HepG2 (cell line): ENCODE measurements around the gene HEXIM1. TPM values are rescaled to one million over a fixed set of nuclear protein-coding genes. Genes with fewer than 3 reads are reported as not detected.

Source experiments
- AGO2 ChIP-seq: fragments of 200-400 bp; formaldehyde crosslinking; optimal IDR thresholded peaks from 2 replicates; pipeline ENCODE3; 2017; ENCODE audit warnings: mild to moderate bottlenecking, low read depth, low read length, moderate library complexity
- ATF7-NPFF ChIP-seq: sonication (generic); formaldehyde crosslinking; IDR thresholded peaks from 2 replicates; pipeline ENCODE4 v1.8.1; 2023; ENCODE audit warnings: mild to moderate bottlenecking, low read depth, missing genetic modification reagents, moderate library complexity
- BATF2 ChIP-seq: sonication (generic); formaldehyde crosslinking; IDR thresholded peaks from 2 replicates; pipeline ENCODE4 v1.8.0; 2022; ENCODE audit warnings: mild to moderate bottlenecking, missing genetic modification reagents, moderate library complexity
- BRF2 ChIP-seq: sonication (generic); formaldehyde crosslinking; IDR thresholded peaks from 2 replicates; pipeline ENCODE4 v1.8.1; 2022; ENCODE audit warnings: mild to moderate bottlenecking, missing genetic modification reagents
- CHD2 ChIP-seq: IDR thresholded peaks from 2 replicates; pipeline ENCODE4 v1.6.1; 2011; ENCODE audit warnings: low read depth, low read length, improper control_type of control experiment
- KMT2B ChIP-seq: IDR thresholded peaks from 2 replicates; pipeline ENCODE4 v1.6.1; 2016; ENCODE audit warnings: missing genetic modification reagents, missing compliant biosample characterization
- NCOA5 ChIP-seq: sonication (generic); formaldehyde crosslinking; IDR thresholded peaks from 2 replicates; pipeline ENCODE4 v1.4.0; 2020; ENCODE audit warnings: missing genetic modification reagents
- PCBP2 ChIP-seq: fragments of 200-400 bp; formaldehyde crosslinking; optimal IDR thresholded peaks from 2 replicates; pipeline ENCODE3; 2018; ENCODE audit warnings: low read length, low read depth; ENCODE audit not compliant: poor library complexity, severe bottlenecking
- REST ChIP-seq, 2 experiments: IDR thresholded peaks; 2 replicates each; pipeline ENCODE4 v1.6.1; 2011 to 2012; ENCODE audit warnings: low read length in 2 of 2, borderline replicate concordance in 1 of 2, low read depth in 1 of 2, mild to moderate bottlenecking in 1 of 2, moderate library complexity in 1 of 2
- RFX5 ChIP-seq: IDR thresholded peaks from 2 replicates; pipeline ENCODE4 v1.6.1; 2011; ENCODE audit warnings: low read depth, low read length, improper control_type of control experiment
- RFXAP ChIP-seq: sonication (generic); formaldehyde crosslinking; IDR thresholded peaks from 2 replicates; pipeline ENCODE4 v1.4.0; 2020; ENCODE audit warnings: missing genetic modification reagents, borderline replicate concordance
- SP5 ChIP-seq: IDR thresholded peaks from 2 replicates; pipeline ENCODE4 v1.6.1; 2016; ENCODE audit warnings: low read depth, borderline replicate concordance
- ZBTB25 ChIP-seq: IDR thresholded peaks from 2 replicates; pipeline ENCODE4 v1.6.1; 2018; ENCODE audit warnings: missing genetic modification reagents
- ZBTB3 ChIP-seq: sonication (generic); formaldehyde crosslinking; IDR thresholded peaks from 2 replicates; pipeline ENCODE4 v1.4.0; 2020; ENCODE audit warnings: low read depth, mild to moderate bottlenecking, moderate library complexity, missing genetic modification reagents, borderline replicate concordance
- ZNF180 ChIP-seq: sonication (generic); formaldehyde crosslinking; IDR thresholded peaks from 2 replicates; pipeline ENCODE4 v1.4.0; 2020; ENCODE audit warnings: low read depth, missing genetic modification reagents, borderline replicate concordance
- ZNF354B ChIP-seq: sonication (generic); formaldehyde crosslinking; IDR thresholded peaks from 2 replicates; pipeline ENCODE4 v1.8.0; 2022; ENCODE audit warnings: mild to moderate bottlenecking, missing genetic modification reagents
- ZNF598 ChIP-seq: sonication (generic); formaldehyde crosslinking; IDR thresholded peaks from 2 replicates; pipeline ENCODE4 v1.5.1; 2020; ENCODE audit warnings: mild to moderate bottlenecking, missing genetic modification reagents, borderline replicate concordance
- ZNF7 ChIP-seq: IDR thresholded peaks from 2 replicates; pipeline ENCODE4 v1.6.1; 2016; ENCODE audit warnings: missing biosample characterization, missing genetic modification reagents
- ZNF710 ChIP-seq: sonication (generic); formaldehyde crosslinking; IDR thresholded peaks from 2 replicates; pipeline ENCODE4 v1.5.0; 2020; ENCODE audit warnings: mild to moderate bottlenecking, missing genetic modification reagents, borderline replicate concordance
- ZNF720 ChIP-seq: sonication (generic); formaldehyde crosslinking; IDR thresholded peaks from 2 replicates; pipeline ENCODE4 v1.4.0; 2020; ENCODE audit warnings: missing genetic modification reagents
- polyA plus RNA-seq, 8 experiments: library from polyadenylated mRNA; depleted of rRNA in 3 of 8; stranded (reverse) in 7 of 8; unstranded in 1 of 8; fragments of >200 nt; fragmentation: Illumina TruSeq in 4 of 8; extraction: Trizol in 4 of 8; gene quantifications; 2 replicates each; pipeline versions ENCODE4 v1.2.1 to v1.2.3, GENCODE V29; 2011 to 2016; ENCODE audit warnings: low read depth in 4 of 8, missing spikeins in 1 of 8, mixed read lengths in 1 of 8; ENCODE audit not compliant: insufficient read depth in 1 of 8
- total RNA-seq, 5 experiments: library from RNA; depleted of rRNA; stranded (reverse); fragments of >200 nt; fragmentation: Illumina TruSeq; extraction: Trizol; gene quantifications; 2 replicates each; pipeline ENCODE4 v1.2.3, GENCODE V29; 2016; ENCODE audit warnings: low read depth in 1 of 5

The HEXIM1 gene
- total and polyA plus RNA-seq, 2 of the 13 experiments (the other 11 are each of a cell fraction or from before 2014, with no cell fraction given): 10.5 to 16.6 TPM

- TF ChIP-seq ATF7-NPFF (no peak), KMT2B (CRISPR knock-in tag) (no peak), RFX5 (0 out of 2 replicates have a peak, but pooled peaks have one; percentile 6), REST (IDR thresholded peaks at IDR 0.05; ENCODE audit: borderline replicate concordance in 1 of 2, low read depth in 1 of 2, low read length in 2 of 2) (no peak), ZBTB3 (0 out of 2 replicates have a peak, but pooled peaks have one; percentile 33), RFXAP (CRISPR knock-in tag) (no peak), ZBTB25 (0 out of 2 replicates have a peak, but pooled peaks have one; percentile 67), AGO2 (peak; percentile 58), PCBP2 (no peak), ZNF354B (no peak), BRF2 (CRISPR knock-in tag) (no peak), CHD2 (no peak), BATF2 (CRISPR knock-in tag) (no peak), SP5 (CRISPR knock-in tag) (peak; percentile 34), ZNF598 (CRISPR knock-in tag) (no peak), ZNF710 (CRISPR knock-in tag) (peak; percentile 52; the same call in 1 of the 2 replicates), ZNF7 (CRISPR knock-in tag) (no peak), NCOA5 (CRISPR knock-in tag) (no peak), ZNF180 (CRISPR knock-in tag) (no peak), ZNF720 (no peak)
Observed at GRCh38 chr17:45123930-45124796, 24.1 kb upstream of the HEXIM1 start (continued).
